ENCODE data around the gene MAFF. TPM values are rescaled to one million over a fixed set of nuclear protein-coding genes. Genes with fewer than 3 reads are reported as not detected.
A peak's percentile ranks its signal among the peaks of the same experiment; 100 is the strongest.

Gene MAFF
- total and polyA plus RNA-seq, 9 of the 15 experiments (the other 6 are each of a cell fraction or from before 2014, with no cell fraction given) = 0.51 to 8.0 (median 5.4) TPM

GRCh38 chr22:38214302-38215056 lies 12.7 kb downstream of the MAFF start (continued):
- TF ChIP-seq ARID4B (CRISPR knock-in tag; IDR thresholded peaks at IDR 0.05) (peak; percentile 72; the same call in 1 of the 2 replicates), TSHZ1 (CRISPR knock-in tag; IDR thresholded peaks at IDR 0.05) (no peak), CCNT2 (IDR thresholded peaks at IDR 0.05; ENCODE audit: borderline replicate concordance, extremely low read depth, insufficient read length, low read depth, low read length) (peak; percentile 78), XRCC3 (IDR thresholded peaks at IDR 0.05) (no peak), MGA (IDR thresholded peaks at IDR 0.05) (peak; percentile 94)
